Measurements from ENCODE around the gene PPP1R12A.

The PPP1R12A gene

DNA sequence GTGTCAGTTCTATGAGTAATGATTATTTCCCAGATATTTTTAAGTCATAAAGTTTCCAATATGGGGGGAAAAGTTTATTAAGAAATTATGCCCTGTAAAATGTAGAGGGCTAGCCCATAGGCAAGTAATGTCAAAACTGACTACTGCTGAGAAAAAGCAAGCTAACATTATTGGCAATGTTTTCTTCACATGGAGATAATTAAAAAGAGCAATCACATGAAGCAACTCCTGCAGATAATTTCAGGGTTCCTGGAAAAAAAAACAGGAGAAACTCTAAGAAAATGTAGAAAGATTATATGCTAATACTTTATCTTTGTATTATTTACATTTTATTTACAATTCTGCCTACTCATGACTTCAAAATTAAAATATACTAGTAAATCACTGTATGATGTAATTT is 39.8 kb downstream of the PPP1R12A start:
- TF ChIP-seq SUZ12 (IDR thresholded peaks at IDR 0.05; ENCODE audit: extremely low read depth, insufficient read depth, insufficient read length), result no peak
- no peak for TF ChIP-seq ZNF274 (IDR thresholded peaks at IDR 0.05; ENCODE audit: low read depth, low read length)
- no peaks in the 10 kb centered on the region for H3K27me3 ChIP-seq (ENCODE audit: insufficient read depth, insufficient read length)

DNA sequence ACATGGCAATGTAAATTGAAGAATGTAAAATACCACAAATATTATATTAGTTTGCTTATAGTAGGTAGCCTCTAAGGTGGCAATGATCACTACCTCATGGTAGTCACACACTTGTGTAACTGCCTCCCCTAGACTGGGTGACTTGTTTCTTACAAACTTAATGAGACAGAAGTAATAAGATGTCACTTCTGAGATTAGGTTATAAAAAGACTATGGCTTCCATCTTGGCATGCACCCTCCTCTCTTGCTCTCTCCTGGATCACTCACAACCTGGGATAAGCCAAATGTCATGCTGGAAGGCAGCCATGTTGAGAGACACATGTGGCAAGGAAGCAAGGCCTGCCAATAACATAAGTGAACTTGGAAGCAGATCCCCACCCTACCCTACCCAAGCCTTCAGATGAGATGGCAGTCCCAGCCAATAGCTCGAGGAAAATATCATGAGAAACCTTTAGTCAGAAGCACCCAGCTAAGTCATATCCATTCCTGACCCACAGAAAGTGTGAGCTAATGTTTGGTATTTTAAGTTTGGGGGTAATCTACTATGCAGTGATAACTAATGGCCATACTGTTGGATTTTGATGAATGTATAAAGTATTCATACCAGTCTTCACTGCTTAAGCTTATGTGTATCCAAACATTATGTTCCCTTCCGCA is 43.3 kb downstream of the PPP1R12A start:
- DNase-seq (ENCODE audit: low read depth, low spot score), result no peak
- Histone ChIP-seq H3K4me3 (ENCODE audit: insufficient read length, low read depth) (no peak overlapping the region), H3K9me3 (ENCODE audit: insufficient read depth, low read length) (0 out of 2 replicates have a peak, but pooled peaks cover 6% of the 10 kb centered on the region), H3K4me1 (ENCODE audit: insufficient read depth, insufficient read length) (no peaks in the 10 kb centered on the region), H3K27me3 (ENCODE audit: insufficient read depth, insufficient read length) (no peaks in the 10 kb centered on the region), H3K36me3 (ENCODE audit: insufficient read depth, insufficient read length, low read length) (no peaks in the 10 kb centered on the region), H3K9ac (ENCODE audit: insufficient read length, low read depth) (no peak overlapping the region)
- TF ChIP-seq YY1 (IDR thresholded peaks at IDR 0.05; ENCODE audit: insufficient read depth, insufficient read length), result no peak
- no peak for TF ChIP-seq ZNF274 (IDR thresholded peaks at IDR 0.05; ENCODE audit: low read depth, low read length)
- TF ChIP-seq SUZ12 (IDR thresholded peaks at IDR 0.05; ENCODE audit: extremely low read depth, insufficient read depth, insufficient read length), result no peak

More for the DNA sequence above, 39.8 kb downstream of the PPP1R12A start:
- DNase-seq (ENCODE audit: low read depth, low spot score), result no peak
- H3K4me3 ChIP-seq (ENCODE audit: insufficient read length, low read depth), result no peak overlapping the region
- H3K4me1 ChIP-seq (ENCODE audit: insufficient read depth, insufficient read length), result no peaks in the 10 kb centered on the region
- H3K9ac ChIP-seq (ENCODE audit: insufficient read length, low read depth), result no peak overlapping the region
- H3K9me3 ChIP-seq (ENCODE audit: insufficient read depth, low read length), result no peaks in the 10 kb centered on the region
- no peaks in the 10 kb centered on the region for H3K36me3 ChIP-seq (ENCODE audit: insufficient read depth, insufficient read length, low read length)

DNA sequence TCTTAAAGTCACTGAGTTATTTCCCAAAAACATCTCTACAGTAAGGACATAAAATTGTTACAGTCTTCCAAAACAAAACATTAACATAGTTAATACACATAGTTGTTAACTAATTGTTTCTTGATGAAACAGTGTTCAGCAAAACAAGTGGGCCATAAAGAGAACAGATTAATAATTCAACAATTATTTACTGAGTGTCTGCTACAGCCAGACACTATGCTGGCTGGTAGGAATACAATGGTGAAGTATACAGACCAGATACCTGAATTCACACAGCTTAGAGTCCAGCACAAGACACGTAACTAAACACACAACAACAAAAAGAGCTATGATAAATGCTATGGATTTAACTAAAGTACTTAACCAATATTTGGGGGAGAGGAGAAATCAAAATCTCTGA is 47.0 kb downstream of the PPP1R12A start:
- Histone ChIP-seq H3K36me3 (ENCODE audit: insufficient read depth, insufficient read length, low read length) (no peaks in the 10 kb centered on the region), H3K9me3 (ENCODE audit: insufficient read depth, low read length) (0 out of 2 replicates have a peak, but pooled peaks cover 6% of the 10 kb centered on the region), H3K4me3 (ENCODE audit: insufficient read length, low read depth) (no peak overlapping the region), H3K27me3 (ENCODE audit: insufficient read depth, insufficient read length) (no peaks in the 10 kb centered on the region), H3K4me1 (ENCODE audit: insufficient read depth, insufficient read length) (no peaks in the 10 kb centered on the region), H3K9ac (ENCODE audit: insufficient read length, low read depth) (no peak overlapping the region)
- TF ChIP-seq YY1 (IDR thresholded peaks at IDR 0.05; ENCODE audit: insufficient read depth, insufficient read length) (no peak), SUZ12 (IDR thresholded peaks at IDR 0.05; ENCODE audit: extremely low read depth, insufficient read depth, insufficient read length) (no peak), ZNF274 (IDR thresholded peaks at IDR 0.05; ENCODE audit: low read depth, low read length) (no peak)
- no peak for DNase-seq (ENCODE audit: low read depth, low spot score)

DNA sequence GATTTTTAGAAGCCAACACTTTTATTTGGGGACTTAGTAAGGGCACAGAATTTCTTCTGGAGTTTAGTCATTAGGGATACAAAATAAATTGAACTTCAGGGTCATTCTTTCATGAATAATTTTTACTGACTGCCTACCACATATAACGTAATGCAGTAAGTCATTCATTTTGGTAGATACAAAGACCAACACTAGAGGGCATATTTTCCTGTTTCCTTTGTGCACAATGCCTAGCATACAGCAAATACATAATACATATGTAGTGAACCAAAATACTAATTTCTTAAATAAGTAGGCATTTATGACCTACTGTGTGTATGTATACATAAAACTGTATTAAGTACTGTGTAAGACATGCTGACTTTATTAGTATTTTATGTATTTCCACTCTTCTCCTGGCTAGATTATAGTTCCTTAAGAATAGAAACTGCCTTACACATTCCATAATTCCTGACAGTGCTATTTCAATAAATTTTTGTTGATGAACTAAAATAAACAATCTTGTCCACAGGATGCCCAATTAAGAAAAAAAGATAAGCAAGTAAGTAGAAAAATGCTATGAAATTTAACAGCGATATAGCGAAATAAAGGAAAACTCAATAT is 47.9 kb downstream of the PPP1R12A start:
- H3K9ac ChIP-seq (ENCODE audit: insufficient read length, low read depth), result no peak overlapping the region
- TF ChIP-seq SUZ12 (IDR thresholded peaks at IDR 0.05; ENCODE audit: extremely low read depth, insufficient read depth, insufficient read length), result no peak
- no peak for DNase-seq (ENCODE audit: low read depth, low spot score)
- no peak overlapping the region for H3K4me3 ChIP-seq (ENCODE audit: insufficient read length, low read depth)
- no peaks in the 10 kb centered on the region for H3K36me3 ChIP-seq (ENCODE audit: insufficient read depth, insufficient read length, low read length)
- no peaks in the 10 kb centered on the region for H3K27me3 ChIP-seq (ENCODE audit: insufficient read depth, insufficient read length)
- H3K9me3 ChIP-seq (ENCODE audit: insufficient read depth, low read length), result 0 out of 2 replicates have a peak, but pooled peaks cover 6% of the 10 kb centered on the region
- H3K4me1 ChIP-seq (ENCODE audit: insufficient read depth, insufficient read length), result no peaks in the 10 kb centered on the region

DNA sequence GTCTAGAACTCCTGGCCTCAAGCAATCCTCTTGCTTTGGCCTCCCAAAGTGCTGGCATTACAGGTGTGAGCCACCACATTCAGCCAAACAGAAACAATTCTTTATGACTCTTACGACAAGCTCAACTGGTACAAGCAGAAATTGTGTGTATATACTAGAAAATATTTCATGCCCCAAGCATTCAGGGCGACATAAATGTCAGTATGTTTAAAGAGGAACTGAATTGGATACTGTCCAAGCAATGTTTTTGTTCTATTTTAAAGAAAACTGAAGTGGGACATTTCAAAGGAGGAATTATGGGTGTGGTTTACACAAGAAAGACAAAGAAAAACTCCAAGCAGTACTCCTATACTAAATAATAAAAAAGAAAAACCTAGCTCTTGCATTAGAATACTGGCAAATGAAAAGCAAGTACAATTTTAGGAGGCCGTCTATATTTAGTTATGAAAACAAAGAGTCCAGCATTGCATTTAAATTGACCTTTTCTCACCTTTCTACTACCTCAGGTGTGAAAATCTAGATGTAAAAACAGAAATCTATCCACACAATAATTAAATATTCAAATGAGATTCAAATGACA is 48.9 kb downstream of the PPP1R12A start:
- Histone ChIP-seq H3K9ac (ENCODE audit: insufficient read length, low read depth) (no peak overlapping the region), H3K27me3 (ENCODE audit: insufficient read depth, insufficient read length) (no peaks in the 10 kb centered on the region), H3K36me3 (ENCODE audit: insufficient read depth, insufficient read length, low read length) (no peaks in the 10 kb centered on the region), H3K4me3 (ENCODE audit: insufficient read length, low read depth) (no peak overlapping the region), H3K9me3 (ENCODE audit: insufficient read depth, low read length) (0 out of 2 replicates have a peak, but pooled peaks cover 6% of the 10 kb centered on the region), H3K4me1 (ENCODE audit: insufficient read depth, insufficient read length) (no peaks in the 10 kb centered on the region)
- TF ChIP-seq ZNF274 (IDR thresholded peaks at IDR 0.05; ENCODE audit: low read depth, low read length), result no peak
- TF ChIP-seq YY1 (IDR thresholded peaks at IDR 0.05; ENCODE audit: insufficient read depth, insufficient read length), result no peak
- TF ChIP-seq SUZ12 (IDR thresholded peaks at IDR 0.05; ENCODE audit: extremely low read depth, insufficient read depth, insufficient read length), result no peak
- no peak for DNase-seq (ENCODE audit: low read depth, low spot score)

DNA sequence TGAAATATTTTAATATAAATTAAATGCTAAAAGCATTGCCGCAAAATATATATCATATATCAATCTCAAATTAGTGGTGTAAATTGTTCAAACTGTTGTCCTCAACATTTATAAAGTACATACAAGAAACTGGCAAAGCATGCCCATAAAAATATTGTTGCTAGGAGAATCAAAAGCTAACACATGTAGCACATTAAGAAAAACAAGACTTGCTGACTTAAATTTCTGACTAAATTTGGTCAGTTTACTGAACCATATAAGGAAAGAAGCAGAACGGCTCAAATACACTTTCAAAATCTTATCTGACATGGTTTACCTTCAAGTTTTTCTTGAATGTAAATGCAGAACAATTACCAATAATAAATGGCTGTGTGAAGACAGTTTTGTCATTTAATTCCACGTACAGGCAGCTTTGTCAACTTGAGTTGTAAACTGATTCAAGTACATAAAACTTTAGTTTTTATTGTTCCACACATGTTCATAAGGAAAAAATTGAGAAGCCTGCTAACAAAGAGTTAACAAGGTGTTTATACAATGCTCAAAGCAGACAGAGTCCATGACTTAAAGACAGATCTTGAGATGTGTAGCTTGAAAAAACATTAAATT is 50.4 kb downstream of the PPP1R12A start:
- H3K9ac ChIP-seq (ENCODE audit: insufficient read length, low read depth), result no peak overlapping the region
- H3K36me3 ChIP-seq (ENCODE audit: insufficient read depth, insufficient read length, low read length), result no peaks in the 10 kb centered on the region
- no peaks in the 10 kb centered on the region for H3K4me1 ChIP-seq (ENCODE audit: insufficient read depth, insufficient read length)
- no peaks in the 10 kb centered on the region for H3K27me3 ChIP-seq (ENCODE audit: insufficient read depth, insufficient read length)
- 0 out of 2 replicates have a peak, but pooled peaks cover 6% of the 10 kb centered on the region for H3K9me3 ChIP-seq (ENCODE audit: insufficient read depth, low read length)
- H3K4me3 ChIP-seq (ENCODE audit: insufficient read length, low read depth), result no peak overlapping the region
- TF ChIP-seq ZNF274 (IDR thresholded peaks at IDR 0.05; ENCODE audit: low read depth, low read length) (no peak), YY1 (IDR thresholded peaks at IDR 0.05; ENCODE audit: insufficient read depth, insufficient read length) (no peak), SUZ12 (IDR thresholded peaks at IDR 0.05; ENCODE audit: extremely low read depth, insufficient read depth, insufficient read length) (no peak)
- DNase-seq (ENCODE audit: low read depth, low spot score), result no peak

DNA sequence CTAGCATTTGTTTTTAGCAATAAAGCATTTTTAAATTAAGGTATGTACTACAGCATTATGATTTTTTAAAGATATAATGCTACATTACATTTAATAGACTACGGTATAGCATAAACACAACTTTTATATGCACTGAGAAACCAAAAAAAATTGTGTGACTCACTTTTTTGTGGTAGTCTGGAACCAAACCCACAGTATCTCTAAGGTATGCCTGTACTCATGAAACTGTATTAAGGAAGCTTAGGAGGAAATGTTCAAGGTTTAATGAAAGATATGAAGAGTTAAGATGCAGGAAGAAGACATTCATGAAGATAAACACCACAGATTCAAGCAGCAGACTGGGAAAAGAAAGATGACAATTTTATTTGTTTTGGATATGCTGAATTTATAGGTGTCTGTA is 51.7 kb downstream of the PPP1R12A start:
- Histone ChIP-seq H3K27me3 (ENCODE audit: insufficient read depth, insufficient read length) (no peaks in the 10 kb centered on the region), H3K4me1 (ENCODE audit: insufficient read depth, insufficient read length) (no peaks in the 10 kb centered on the region), H3K9me3 (ENCODE audit: insufficient read depth, low read length) (0 out of 2 replicates have a peak, but pooled peaks cover 6% of the 10 kb centered on the region), H3K9ac (ENCODE audit: insufficient read length, low read depth) (no peak overlapping the region), H3K36me3 (ENCODE audit: insufficient read depth, insufficient read length, low read length) (no peaks in the 10 kb centered on the region), H3K4me3 (ENCODE audit: insufficient read length, low read depth) (no peak overlapping the region)
- TF ChIP-seq YY1 (IDR thresholded peaks at IDR 0.05; ENCODE audit: insufficient read depth, insufficient read length) (no peak), ZNF274 (IDR thresholded peaks at IDR 0.05; ENCODE audit: low read depth, low read length) (no peak), SUZ12 (IDR thresholded peaks at IDR 0.05; ENCODE audit: extremely low read depth, insufficient read depth, insufficient read length) (no peak)
- no peak for DNase-seq (ENCODE audit: low read depth, low spot score)

All from NT2/D1 (cell line).